Measurements from ENCODE around the gene BOD1.

DNA sequence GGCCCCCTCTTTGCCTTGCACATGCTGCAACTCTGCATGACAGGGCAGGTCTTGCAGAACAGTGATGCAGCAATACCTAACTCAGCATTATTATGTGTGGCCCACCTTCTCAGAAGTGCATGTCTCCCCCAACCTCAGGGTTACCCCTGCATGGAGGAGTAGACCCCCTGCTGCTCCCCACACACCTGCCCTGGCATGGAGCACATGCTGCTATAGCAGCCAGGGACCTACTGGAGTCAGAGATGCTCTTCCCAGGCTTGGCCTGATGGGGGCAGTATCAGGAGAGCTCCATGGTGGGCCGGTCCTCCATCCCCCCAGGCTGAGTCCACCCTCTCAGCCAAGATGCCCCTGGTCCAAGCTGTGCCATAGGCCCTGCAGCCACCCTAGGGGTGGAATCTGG, 13.2 kb upstream of the BOD1 start:
- TF ChIP-seq, protein P1, sequence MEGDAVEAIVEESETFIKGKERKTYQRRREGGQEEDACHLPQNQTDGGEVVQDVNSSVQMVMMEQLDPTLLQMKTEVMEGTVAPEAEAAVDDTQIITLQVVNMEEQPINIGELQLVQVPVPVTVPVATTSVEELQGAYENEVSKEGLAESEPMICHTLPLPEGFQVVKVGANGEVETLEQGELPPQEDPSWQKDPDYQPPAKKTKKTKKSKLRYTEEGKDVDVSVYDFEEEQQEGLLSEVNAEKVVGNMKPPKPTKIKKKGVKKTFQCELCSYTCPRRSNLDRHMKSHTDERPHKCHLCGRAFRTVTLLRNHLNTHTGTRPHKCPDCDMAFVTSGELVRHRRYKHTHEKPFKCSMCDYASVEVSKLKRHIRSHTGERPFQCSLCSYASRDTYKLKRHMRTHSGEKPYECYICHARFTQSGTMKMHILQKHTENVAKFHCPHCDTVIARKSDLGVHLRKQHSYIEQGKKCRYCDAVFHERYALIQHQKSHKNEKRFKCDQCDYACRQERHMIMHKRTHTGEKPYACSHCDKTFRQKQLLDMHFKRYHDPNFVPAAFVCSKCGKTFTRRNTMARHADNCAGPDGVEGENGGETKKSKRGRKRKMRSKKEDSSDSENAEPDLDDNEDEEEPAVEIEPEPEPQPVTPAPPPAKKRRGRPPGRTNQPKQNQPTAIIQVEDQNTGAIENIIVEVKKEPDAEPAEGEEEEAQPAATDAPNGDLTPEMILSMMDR (IDR thresholded peaks at IDR 0.05), result no peak
- TF ChIP-seq POLR2A (IDR thresholded peaks at IDR 0.05), result no peak

Measured in testis (tissue), 2 donors.